ENCODE data around the gene CD40. TPM values are rescaled to one million over a fixed set of nuclear protein-coding genes. Genes with fewer than 3 reads are reported as not detected.
A peak's percentile ranks its signal among the peaks of the same experiment; 100 is the strongest.

CD40 gene
- total and polyA plus RNA-seq, 10 of the 15 experiments (the other 5 are each of a cell fraction or from before 2014, with no cell fraction given) = 40.8 to 193 (median 89.5) TPM

DNA sequence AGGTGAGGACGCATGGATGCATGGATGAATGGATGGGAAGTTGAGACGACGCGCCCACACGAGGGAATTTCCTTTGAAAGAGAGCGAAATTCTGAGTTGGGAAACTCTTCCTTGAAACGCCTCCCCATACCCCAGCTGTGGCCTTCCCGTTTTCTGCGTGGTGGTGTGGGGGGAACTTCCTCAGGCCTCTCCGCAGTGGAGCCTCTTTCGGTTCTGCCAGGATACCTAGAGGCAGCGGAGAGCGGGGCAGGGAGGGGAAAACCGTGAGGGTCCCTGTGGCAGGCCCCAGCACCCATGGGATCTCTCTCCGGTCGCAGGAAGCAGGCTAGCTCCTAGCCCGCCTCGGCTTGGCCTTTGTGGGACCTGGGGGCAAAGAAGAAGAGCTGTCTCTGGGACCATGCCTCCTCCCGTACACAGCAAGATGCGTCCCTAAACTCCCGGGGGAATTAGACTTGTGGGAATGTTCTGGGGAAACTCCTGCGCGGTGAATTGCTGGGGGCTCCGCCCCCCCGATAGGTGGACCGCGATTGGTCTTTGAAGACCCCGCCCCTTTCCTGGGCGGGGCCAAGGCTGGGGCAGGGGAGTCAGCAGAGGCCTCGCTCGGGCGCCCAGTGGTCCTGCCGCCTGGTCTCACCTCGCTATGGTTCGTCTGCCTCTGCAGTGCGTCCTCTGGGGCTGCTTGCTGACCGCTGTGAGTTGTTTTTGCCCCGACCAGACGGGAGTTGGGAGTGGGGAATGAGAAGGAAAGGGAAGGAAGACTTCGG, at the start of gene CD40 (continued):
- TF ChIP-seq POLR2AphosphoS5 (IDR thresholded peaks at IDR 0.05; ENCODE audit: low read length) = peak; percentile 98
- TF ChIP-seq TARDBP (IDR thresholded peaks at IDR 0.05; ENCODE audit: borderline replicate concordance) = no peak; the same call in 1 of the 2 replicates
- TF ChIP-seq MTA2 (IDR thresholded peaks at IDR 0.05; ENCODE audit: low read depth) = peak; percentile 58
- TF ChIP-seq FOXM1 (IDR thresholded peaks at IDR 0.05; ENCODE audit: low read depth, low read length) = no peak
- peak; percentile 76 for TF ChIP-seq SP1 (IDR thresholded peaks at IDR 0.05; ENCODE audit: low read depth, low read length)
- TF ChIP-seq, protein P1, sequence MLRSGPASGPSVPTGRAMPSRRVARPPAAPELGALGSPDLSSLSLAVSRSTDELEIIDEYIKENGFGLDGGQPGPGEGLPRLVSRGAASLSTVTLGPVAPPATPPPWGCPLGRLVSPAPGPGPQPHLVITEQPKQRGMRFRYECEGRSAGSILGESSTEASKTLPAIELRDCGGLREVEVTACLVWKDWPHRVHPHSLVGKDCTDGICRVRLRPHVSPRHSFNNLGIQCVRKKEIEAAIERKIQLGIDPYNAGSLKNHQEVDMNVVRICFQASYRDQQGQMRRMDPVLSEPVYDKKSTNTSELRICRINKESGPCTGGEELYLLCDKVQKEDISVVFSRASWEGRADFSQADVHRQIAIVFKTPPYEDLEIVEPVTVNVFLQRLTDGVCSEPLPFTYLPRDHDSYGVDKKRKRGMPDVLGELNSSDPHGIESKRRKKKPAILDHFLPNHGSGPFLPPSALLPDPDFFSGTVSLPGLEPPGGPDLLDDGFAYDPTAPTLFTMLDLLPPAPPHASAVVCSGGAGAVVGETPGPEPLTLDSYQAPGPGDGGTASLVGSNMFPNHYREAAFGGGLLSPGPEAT (IDR thresholded peaks at IDR 0.05; ENCODE audit: low read depth) = peak; percentile 98
- peak; percentile 41; the same call in 1 of the 2 replicates for TF ChIP-seq NBN (IDR thresholded peaks at IDR 0.05)
- TF ChIP-seq SUZ12 (IDR thresholded peaks at IDR 0.05; ENCODE audit: unreplicated experiment) = no peak
- no peak for TF ChIP-seq FOXK2 (IDR thresholded peaks at IDR 0.05)
- 0 out of 2 replicates have a peak, but pooled peaks have one; percentile 29 for TF ChIP-seq TCF12 (IDR thresholded peaks at IDR 0.05; ENCODE audit: low read depth, low read length)
- TF ChIP-seq EGR1 (IDR thresholded peaks at IDR 0.05; ENCODE audit: borderline replicate concordance in 1 of 2, low read depth in 2 of 2, low read length in 2 of 2) = no peak
- peak; percentile 99 for TF ChIP-seq MEF2B (IDR thresholded peaks at IDR 0.05; ENCODE audit: partially characterized antibody, poor library complexity, severe bottlenecking)
- peak; percentile 91; the same call in 2 of the 3 replicates for TF ChIP-seq POU2F2 (IDR thresholded peaks at IDR 0.05; ENCODE audit: borderline replicate concordance, low read depth, low read length)
- no peak for TF ChIP-seq KDM1A (IDR thresholded peaks at IDR 0.05; ENCODE audit: borderline replicate concordance)
- TF ChIP-seq HCFC1 (IDR thresholded peaks at IDR 0.05; ENCODE audit: low read length) = no peak
- no peak for TF ChIP-seq SUPT20H (IDR thresholded peaks at IDR 0.05; ENCODE audit: borderline replicate concordance, control insufficient read depth, low read depth, low read length)
- TF ChIP-seq BHLHE40 (IDR thresholded peaks at IDR 0.05; ENCODE audit: borderline replicate concordance in 1 of 2, low read depth in 2 of 2, low read length in 1 of 2) = 0 out of 4 replicates have a peak, but pooled peaks of 1 of the 2 experiments have one; percentile 47
- TF ChIP-seq SIN3A (IDR thresholded peaks at IDR 0.05; ENCODE audit: low read depth, low read length) = peak; percentile 58; the same call in 1 of the 2 replicates
- TF ChIP-seq, protein P2, sequence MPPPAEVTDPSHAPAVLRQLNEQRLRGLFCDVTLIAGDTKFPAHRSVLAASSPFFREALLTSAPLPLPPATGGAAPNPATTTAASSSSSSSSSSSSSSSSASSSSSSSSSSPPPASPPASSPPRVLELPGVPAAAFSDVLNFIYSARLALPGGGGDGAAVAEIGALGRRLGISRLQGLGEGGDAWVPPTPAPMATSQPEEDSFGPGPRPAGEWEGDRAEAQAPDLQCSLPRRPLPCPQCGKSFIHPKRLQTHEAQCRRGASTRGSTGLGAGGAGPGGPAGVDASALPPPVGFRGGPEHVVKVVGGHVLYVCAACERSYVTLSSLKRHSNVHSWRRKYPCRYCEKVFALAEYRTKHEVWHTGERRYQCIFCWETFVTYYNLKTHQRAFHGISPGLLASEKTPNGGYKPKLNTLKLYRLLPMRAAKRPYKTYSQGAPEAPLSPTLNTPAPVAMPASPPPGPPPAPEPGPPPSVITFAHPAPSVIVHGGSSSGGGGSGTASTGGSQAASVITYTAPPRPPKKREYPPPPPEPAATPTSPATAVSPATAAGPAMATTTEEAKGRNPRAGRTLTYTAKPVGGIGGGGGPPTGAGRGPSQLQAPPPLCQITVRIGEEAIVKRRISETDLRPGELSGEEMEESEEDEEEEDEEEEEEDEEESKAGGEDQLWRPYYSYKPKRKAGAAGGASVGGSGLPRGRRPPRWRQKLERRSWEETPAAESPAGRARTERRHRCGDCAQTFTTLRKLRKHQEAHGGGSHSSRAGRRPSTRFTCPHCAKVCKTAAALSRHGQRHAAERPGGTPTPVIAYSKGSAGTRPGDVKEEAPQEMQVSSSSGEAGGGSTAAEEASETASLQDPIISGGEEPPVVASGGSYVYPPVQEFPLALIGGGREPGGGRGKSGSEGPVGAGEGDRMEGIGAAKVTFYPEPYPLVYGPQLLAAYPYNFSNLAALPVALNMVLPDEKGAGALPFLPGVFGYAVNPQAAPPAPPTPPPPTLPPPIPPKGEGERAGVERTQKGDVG (CRISPR knock-in tag; IDR thresholded peaks at IDR 0.05) = no peak
- TF ChIP-seq IKZF1 (conservative IDR thresholded peaks at IDR 0.05) = peak; percentile 99
- peak; percentile 79; the same call in 1 of the 2 replicates for TF ChIP-seq PML (IDR thresholded peaks at IDR 0.05; ENCODE audit: low read length)

All from GM12878 (cell line).